DMS153 treated with DMSO at 0.1 percent for 48 hours (cell line): ENCODE measurements around the gene DLAT.
"Not testable (repeated sequence)": the region's sequence is repeated elsewhere in the genome, so short reads cannot be mapped to it uniquely, and the experiment has no call there.

Experiments used
- DNase-seq: peaks from one replicate; lab custom pipeline; 2025; ENCODE audit not compliant: unreplicated experiment; lab: John Stamatoyannopoulos, UW

The DLAT gene

DNA sequence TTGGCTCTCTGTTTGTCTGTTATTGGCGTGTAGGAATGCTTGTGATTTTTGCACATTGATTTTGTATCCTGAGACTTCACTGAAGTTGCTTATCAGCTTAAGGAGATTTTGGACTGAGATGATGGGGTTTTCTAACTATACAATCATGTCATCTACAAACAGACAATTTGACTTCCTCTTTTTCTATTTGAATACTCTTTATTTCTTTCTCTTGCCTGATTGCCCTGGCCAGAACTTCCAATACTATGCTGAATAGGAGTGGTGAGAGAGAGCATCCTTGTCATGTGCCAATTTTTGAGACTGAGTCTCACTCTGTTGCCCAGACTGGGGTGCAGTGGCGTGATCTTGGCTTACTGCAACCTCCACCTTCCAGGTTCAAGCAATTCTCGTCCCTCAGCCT lies 23.0 kb downstream of the DLAT start:
- DNase-seq: not testable (repeated sequence)

GRCh38 chr11:112049777-112050176 lies 24.6 kb downstream of the DLAT start:
- DNase-seq: no peak

GRCh38 chr11:112050721-112051120 lies 25.5 kb downstream of the DLAT start:
- no peak for DNase-seq

DNA sequence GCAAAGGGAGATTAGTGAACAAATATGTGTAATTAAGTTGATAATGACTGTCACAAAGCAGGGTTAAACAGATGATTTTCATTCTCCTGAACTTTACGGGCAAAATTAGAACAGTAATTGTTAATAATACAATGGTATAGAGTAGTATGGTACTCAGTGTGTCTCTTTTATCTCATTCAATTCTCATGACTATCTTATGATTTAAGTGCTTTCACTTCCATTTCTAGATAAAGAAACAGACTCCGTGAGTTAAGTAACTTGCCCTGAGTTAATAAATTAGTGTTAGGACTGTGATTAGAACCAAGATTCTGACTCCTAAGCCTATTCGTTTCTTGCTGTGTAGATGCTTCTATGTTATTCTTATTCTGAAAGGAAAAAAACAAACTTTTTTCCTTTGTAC lies 26.6 kb downstream of the DLAT start:
- DNase-seq: no peak

DNA sequence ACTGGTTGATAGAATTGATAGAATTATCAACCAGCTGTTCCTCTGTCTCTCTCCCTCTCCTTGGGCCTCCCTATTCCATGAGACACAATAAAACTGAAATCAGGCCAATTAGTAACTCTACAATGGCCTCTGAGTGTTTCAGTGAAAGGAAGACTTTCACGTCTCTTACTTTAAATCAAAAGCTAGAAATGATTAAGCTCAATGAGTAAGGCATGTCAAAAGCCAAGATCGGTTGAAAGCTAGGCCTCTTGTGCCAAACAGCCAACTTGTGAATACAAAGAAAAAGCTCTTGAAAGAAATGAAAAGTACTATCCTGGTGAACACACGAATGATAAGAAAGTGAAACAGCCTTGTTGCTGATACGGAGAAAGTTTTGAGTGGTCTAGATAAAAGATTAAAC lies 32.0 kb downstream of the DLAT start:
- DNase-seq: no peak

DNA sequence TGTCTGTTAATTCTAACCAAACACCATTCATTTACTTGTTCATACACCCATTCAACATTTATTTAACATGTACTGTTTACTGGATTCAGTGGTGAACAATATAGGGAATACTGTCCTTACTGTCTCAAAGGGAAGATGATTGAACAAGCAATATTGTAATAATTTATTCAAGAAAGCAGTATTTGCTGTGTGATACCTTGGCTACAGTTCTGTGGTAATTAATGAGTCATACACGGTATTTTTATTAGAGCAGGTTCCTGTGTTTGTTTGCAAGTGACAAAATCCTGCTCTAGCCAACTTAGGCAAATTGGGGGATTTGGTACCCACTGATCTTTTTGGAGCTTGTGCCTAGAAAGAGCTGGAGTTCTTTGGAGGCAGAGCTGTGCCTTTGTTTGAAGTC lies 32.9 kb downstream of the DLAT start:
- DNase-seq: no peak

GRCh38 chr11:112062923-112063322 lies 37.7 kb downstream of the DLAT start:
- no peak for DNase-seq

- peak; percentile 77 for DNase-seq
Measured at GRCh38 chr11:112073941-112074811, 49.0 kb downstream of the DLAT start, which contains the start of the genes NKAPD1 and PIH1D2. NKAPD1 (plus strand) TSS chr11:112074299; CDS start chr11:112075575, 1,276 bp downstream. PIH1D2 (minus strand) TSS chr11:112074017; CDS start chr11:112073174, 843 bp downstream.

- DNase-seq: no peak
Measured at GRCh38 chr11:112082729-112083128, 57.5 kb downstream of the DLAT start.

DNA sequence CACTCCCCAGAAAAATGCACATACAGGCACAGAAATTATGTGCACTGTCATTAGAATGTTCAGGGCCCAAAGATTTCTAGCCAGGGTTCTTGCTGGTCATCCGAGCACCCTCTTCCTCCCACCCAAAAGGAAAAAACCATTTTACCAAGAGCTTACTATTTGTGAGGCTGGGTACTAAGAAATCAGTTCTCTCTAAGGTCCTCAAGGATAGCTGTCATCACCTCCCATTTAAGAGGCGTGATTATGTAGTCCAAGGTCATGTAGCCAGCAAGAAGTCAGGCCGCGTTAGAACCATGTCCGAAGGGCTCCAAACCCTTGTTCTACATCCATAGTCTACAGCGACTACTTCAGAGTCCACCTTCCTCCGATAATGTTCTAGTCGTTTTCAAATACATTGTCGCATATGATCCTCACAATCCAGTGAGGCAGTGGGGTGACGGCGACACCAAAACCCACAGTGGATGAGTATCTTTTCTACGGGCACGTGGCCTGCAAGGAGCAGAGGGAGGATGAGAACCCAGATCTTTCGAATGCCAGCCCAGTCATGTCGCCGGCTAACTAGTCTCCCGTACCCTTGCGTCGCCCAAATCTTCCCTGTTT lies 60.7 kb downstream of the DLAT start:
- peak; percentile 39 for DNase-seq

DNA sequence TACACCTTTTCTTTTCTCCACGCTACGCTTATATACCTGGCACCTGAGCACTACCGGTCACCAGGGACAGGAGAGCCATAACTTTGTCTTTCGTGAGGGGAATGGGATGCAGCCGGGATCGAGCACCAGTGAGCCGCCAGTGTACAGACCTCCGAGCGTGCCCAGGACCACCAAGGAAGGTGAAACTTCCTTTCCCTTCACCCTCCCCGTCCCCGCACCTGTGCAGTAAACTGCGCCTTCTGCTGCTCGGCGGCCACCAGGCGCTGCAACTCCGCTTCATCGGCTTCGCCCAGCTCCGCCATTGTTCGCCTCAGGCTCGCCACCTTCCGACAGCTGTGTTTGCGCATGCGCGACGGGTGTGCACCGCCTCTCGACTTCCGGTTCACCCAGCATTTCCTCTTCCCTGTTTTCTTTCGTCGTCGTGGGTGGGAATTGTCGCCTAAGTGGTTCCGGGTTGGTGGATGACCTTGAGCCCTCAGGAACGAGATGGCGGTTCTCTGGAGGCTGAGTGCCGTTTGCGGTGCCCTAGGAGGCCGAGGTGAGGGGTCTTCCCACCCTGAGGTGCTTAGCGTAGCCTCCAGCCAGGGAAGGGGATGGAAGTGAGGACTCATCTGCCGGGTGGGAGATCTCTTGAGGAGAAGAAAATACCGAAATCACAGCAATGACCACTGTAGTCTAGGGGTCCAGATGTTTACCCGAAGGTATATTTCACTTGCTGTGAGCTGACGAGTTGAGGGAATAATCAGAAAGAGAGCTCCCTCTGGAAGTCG lies 61.4 kb downstream of the DLAT start, which contains the start of the genes SDHD and TIMM8B:
SDHD (plus strand) TSS at position 452 of the 770 bp plus-strand sequence; CDS start at position 487, 35 bp downstream.
TIMM8B (minus strand) TSS at position 335 of the 770 bp plus-strand sequence; CDS start at position 302, 33 bp downstream.
- peak; percentile 95 for DNase-seq

DNA sequence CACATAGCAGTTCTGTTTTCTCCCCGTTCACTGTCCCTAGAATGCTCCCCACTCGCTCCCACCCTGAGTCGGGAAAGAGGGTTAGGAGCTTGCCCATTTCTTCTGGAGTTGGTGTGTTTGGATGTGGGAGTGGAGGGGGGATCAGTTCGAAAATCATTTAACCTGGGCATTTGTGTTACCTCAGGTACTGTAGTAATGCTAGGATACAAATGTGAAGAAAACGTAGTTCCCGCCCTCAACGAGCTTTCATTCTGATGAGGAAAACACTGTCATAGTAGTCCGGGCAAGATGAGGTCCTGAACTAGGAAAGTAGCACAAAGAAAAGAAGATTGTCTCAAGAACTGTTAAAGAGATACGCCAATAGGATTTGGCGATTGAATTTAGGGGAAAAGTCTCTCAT lies 62.0 kb downstream of the DLAT start:
- DNase-seq: no peak

- DNase-seq: not testable (repeated sequence)
Measured at GRCh38 chr11:112095302-112095701, 70.1 kb downstream of the DLAT start.

DNA sequence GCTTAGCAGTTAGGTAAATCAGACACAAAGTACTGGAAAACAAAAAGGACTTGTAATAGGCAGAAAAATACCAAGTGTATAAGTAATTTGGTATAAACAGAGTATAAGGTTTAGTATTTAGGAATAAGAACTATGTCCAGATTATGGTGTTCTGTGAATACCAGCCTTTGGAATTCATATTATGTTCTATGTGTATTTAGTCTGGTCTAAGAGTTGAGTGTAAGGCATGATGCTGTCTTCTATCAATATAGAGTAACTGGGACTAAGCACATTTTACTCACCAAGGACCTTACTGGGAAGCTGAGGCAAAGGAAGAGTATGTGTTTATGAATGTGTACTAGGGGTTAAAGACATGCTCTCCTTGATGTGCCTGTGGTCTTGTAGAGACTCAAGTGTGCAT lies 71.0 kb downstream of the DLAT start:
- no peak for DNase-seq

DNA sequence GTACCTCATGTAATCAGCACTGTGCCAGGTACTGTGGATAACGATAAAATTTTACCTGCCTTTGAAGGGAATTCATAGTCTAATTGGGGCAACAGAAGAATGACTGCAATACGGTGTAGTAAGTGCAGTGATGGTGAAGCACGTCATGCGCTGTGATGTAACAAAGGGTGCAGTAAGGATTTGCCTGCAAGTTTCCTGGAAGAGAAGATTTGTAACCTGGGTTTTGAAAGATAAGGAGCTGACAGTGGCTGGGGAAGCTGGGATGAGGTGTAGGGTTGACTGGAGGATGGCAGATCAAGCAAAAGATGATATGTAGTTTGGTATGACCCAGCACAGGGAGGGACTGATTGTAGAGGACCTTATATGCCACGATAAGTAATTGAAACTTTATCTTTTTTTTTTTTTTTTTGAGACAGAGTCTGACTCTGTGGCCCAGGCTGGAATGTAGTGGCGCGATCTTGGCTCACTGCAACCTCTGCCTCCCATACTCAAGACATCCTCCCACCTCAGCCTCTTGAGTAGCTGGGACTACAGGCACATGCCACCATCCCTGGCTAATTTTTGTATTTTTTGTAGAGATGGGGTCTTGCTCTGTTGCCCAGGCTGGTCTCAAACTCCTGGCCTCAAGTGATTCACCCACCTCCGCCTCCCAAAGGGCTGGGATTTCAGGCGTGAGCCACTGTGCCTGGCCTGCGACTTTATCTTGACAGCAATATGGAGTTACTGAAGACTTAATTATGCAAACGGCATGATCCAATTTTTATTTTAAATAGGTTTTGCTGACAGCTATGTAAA lies 72.7 kb downstream of the DLAT start:
- DNase-seq: no peak

DNA sequence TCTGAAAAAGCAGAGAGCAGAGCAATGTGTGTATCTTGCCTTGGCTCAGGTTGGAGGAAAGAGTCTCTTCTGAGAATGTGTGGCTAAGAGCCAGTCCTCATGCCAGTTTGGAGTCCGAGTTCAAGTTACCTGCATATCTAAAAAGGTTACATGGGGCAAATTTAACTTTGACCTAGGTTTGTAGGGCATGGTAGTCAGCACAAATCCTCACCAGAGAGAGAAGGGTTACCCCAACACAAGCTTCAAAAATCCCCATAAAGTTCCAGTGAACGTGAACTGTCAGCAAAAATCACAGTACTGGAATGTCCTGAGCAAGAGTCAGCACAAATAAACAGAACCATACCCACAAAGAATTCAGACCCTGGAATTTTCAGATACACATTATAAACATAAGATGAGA lies 75.3 kb downstream of the DLAT start:
- DNase-seq: no peak

DNA sequence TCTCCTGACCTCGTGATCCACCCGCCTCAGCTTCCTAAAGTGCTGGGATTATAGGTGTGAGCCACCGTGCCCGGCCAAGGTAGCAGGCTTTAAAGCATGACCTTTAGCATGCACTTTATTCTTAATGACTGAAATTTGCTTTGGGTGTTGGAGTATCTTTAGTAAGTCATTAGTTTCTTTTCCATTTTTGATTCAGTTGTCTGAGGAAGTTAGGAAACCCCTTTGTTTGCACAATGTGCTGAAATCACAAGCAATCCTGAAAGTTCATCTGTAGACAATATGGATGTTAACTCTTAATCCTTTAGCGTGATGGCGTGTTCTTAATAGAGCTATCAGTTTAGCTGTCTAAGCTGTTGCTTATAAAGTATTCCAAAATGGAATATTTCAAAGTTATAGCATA lies 78.2 kb downstream of the DLAT start:
- DNase-seq: no peak

DNA sequence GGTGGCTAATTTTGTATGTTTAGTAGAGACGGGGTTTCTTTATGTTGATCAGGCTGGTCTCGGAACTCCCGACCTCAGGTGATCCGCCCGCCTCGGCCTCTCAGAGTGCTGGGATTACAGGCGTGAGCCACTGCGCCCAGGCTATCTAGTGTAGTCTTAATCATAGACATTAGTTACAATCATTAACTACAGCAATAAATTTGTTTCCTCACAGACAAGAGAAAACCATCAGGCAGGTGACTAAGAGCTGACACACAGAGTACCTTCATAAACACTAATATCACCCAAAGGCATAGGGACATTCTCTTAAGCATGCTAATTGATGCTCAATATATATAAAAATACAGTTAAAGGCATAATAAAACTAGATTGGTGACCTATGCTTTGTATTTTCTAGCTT lies 80.9 kb downstream of the DLAT start:
- DNase-seq: no peak
